Activated T-helper 17 cell treated with anti-CD3 and anti-CD28 coated beads, Interleukin-2, amount 50 U/mL, for 72 hours (primary cell): Measurements from ENCODE around the gene CD82. TPM values are rescaled to one million over a fixed set of nuclear protein-coding genes. Genes with fewer than 3 reads are reported as not detected.

Experiments
- ATAC-seq: fragments of 150-1000 bp; cut with Tn5 transposase; replicated peaks from 2 replicates; pipeline ENCODE4 v1.10.0; 2021; ENCODE audit warnings: mild to moderate bottlenecking, moderate library complexity
- H3K27ac Mint-ChIP-seq: one replicate; pipeline ENCODE4 v1.8.0; 2022; ENCODE audit warnings: mixed read lengths
- H3K27me3 Mint-ChIP-seq: one replicate; pipeline ENCODE4 v1.8.0; 2022; ENCODE audit warnings: mixed read lengths
- H3K36me3 Mint-ChIP-seq: one replicate; pipeline ENCODE4 v1.8.0; 2022; ENCODE audit warnings: low read depth, mild to moderate bottlenecking, mixed read lengths
- H3K4me1 Mint-ChIP-seq: one replicate; pipeline ENCODE4 v1.8.0; 2022; ENCODE audit warnings: mixed read lengths
- H3K4me3 Mint-ChIP-seq: one replicate; pipeline ENCODE4 v1.8.0; 2022; ENCODE audit warnings: mild to moderate bottlenecking, mixed read lengths
- H3K9me3 Mint-ChIP-seq: one replicate; pipeline ENCODE4 v1.8.0; 2022; ENCODE audit warnings: mixed read lengths
- total RNA-seq, 2 donors: library from RNA; stranded (reverse); gene quantifications; one replicate each; pipeline ENCODE4 v1.2.3, GENCODE V29; 2022

The CD82 gene, protein sequence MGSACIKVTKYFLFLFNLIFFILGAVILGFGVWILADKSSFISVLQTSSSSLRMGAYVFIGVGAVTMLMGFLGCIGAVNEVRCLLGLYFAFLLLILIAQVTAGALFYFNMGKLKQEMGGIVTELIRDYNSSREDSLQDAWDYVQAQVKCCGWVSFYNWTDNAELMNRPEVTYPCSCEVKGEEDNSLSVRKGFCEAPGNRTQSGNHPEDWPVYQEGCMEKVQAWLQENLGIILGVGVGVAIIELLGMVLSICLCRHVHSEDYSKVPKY
- total RNA-seq, result 100 to 1,000 TPM; 147 to 620 TPM

DNA sequence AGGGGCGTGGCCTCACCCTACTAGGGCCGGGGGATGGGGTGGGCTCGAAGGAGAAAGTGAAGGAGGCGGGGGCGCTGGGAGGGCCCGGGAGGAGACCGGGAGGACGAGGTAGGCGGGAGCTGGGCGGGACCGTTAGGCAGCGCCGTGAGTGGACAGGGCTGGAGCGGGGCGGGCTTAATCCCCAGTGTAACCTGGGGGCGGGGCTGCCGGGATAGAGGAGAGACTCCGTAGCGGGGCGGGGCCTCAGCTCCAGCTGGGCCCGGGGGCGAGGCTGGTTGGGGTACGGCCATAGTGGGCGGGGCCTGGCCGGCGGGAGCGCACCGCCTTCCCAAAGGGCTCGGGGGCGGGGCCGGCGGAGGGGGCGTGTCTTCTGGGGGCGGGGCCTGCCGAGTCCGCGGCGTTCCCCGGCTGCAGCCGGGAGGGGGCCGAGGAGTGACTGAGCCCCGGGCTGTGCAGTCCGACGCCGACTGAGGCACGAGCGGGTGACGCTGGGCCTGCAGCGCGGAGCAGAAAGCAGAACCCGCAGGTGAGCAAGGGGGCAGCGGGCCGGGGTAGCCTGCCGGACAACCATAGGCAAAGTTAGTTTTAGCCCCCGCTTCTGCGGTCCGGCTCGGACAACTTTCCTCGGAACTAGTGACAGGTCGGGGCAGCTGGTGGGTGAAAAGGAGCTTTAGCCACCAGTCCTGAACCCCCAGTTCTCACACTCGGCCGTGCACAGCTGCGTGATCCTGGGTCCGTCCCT, at the start of gene CD82:
Gene CD82, plus strand, starts transcription at position 453 of the 742 bp plus-strand sequence. CDS start 29,000 bp downstream, outside the sequence.
- H3K4me3 Mint-ChIP-seq, result peak within 1 kb of the TSS; percentile 91
- no peaks in the 10 kb centered on the region for H3K27me3 Mint-ChIP-seq
- peaks cover 19% of the 10 kb centered on the region for H3K4me1 Mint-ChIP-seq
- ATAC-seq, result peak; percentile 77
- H3K36me3 Mint-ChIP-seq, result peaks cover 49% of the 10 kb centered on the region
- H3K9me3 Mint-ChIP-seq, result no peaks in the 10 kb centered on the region
- peak within 1 kb of the TSS; percentile 93 for H3K27ac Mint-ChIP-seq

DNA sequence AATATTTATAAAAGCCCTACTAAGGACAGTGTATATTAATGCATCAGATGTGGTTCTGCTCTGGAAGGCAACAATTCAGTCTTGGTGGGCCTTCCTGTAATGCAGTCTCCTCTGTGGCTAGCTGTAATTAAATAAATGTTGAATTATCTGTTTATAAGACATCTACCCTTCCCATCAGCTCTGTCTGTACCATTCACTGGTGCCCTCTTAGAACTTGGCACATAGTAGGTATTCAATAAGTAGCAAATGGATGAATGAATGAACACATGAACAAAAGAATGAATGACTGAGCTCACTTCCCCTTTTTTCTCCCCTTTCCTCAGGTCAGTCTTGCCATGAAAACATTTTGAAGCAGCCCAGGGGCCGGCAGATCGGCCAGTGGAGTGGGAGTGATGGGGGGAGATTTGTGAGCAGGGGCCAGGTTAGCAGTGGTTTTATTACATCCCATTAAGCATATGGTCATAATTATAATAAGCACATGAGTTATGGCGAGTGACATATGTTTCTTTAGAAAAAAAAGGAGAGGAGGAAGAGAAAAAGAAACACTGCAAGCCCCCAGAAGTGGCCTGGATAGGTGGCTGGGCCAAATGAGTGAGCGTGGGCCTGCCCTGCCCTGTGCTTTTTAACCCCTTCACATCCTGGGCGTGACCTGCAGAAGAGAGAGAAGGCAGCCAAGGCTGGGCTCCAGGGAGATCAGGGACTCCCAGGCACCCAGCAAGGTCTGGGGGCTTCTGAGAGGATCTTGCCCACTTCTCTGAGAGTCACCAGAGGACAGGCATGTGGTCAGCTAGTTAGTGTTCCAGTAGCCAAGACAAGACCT, 48.6 kb upstream of the CD82 start:
- no peak overlapping the region for H3K27ac Mint-ChIP-seq
- no peaks in the 10 kb centered on the region for H3K36me3 Mint-ChIP-seq
- no peaks in the 10 kb centered on the region for H3K4me1 Mint-ChIP-seq
- peaks cover 25% of the 10 kb centered on the region for H3K27me3 Mint-ChIP-seq
- ATAC-seq, result no peak
- no peak overlapping the region for H3K4me3 Mint-ChIP-seq
- H3K9me3 Mint-ChIP-seq, result no peaks in the 10 kb centered on the region

- no peaks in the 10 kb centered on the region for H3K9me3 Mint-ChIP-seq
- ATAC-seq, result no peak
- no peak overlapping the region for H3K4me3 Mint-ChIP-seq
- H3K36me3 Mint-ChIP-seq, result no peaks in the 10 kb centered on the region
- H3K27me3 Mint-ChIP-seq, result peaks cover 28% of the 10 kb centered on the region
- H3K27ac Mint-ChIP-seq, result no peak overlapping the region
- no peaks in the 10 kb centered on the region for H3K4me1 Mint-ChIP-seq
Measured at GRCh38 chr11:44517541-44517940, 47.9 kb upstream of the CD82 start.

DNA sequence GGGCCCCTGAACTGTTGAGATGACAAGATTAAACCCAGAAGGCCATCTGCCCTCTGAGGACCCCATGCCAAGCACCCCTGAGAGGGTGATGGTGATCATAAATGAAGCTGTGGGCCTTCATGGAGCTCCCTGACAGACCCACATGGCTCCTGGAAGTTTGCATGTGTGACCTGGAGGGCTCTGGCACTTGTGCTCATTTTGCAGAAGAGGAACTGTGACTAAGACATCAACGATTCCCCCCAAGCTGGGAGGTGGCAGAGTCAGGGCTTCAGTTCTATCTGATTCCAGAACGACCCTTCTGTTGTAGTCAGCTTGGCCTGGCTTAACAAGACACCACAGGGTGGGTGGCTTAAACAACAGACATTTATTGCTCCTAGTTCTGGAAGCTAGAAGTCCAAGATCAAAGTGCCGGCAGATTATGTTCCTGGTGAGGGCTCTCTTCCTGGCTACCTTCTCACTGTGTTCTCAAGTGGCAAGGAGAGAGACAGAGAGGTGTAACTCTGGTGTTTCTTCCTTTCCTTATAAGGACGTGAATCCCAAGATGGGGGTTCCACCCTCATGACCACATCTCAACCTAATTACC, 46.4 kb upstream of the CD82 start:
- Mint-ChIP-seq H3K27ac (no peak overlapping the region), H3K36me3 (no peaks in the 10 kb centered on the region), H3K9me3 (no peaks in the 10 kb centered on the region), H3K4me1 (no peaks in the 10 kb centered on the region), H3K4me3 (no peak overlapping the region), H3K27me3 (peaks cover 27% of the 10 kb centered on the region)
- no peak for ATAC-seq

DNA sequence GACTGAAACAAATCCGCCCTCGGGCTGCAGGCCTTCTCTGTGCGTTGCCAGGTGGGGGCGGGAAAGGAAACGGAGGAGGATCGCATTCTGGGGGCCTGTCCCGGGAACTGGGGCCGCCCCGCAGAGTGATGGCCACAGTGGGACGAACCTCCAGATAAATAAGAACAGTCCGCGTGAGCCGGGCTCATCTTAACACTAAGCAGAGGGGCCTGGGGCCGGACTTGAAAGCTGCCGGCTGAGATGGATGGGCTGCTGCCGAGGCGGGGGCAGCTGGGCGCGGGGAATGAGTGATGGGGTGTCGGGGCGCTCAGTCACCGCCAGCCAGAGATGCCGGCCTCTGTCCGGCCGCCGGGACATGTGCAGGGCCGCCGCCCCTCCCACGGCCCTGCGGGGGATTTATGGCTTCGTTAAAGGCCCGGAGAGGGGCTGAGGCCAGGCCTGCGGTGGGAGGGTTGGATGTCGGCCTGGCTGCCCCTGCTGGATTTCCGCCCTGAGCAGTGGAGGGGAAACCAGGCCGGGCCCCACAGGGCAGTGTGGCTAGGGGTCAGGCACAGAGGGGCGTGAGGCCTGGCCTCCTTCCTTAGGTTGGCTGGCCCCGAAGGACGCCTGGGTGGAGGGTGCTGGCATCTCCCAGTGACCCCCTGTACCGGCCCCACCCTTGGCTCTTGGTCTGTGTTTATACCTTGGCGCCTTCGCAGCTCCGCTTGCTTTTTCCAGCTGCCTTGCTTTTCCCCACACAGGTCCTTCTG, 45.3 kb upstream of the CD82 start:
- H3K9me3 Mint-ChIP-seq, result no peaks in the 10 kb centered on the region
- no peak overlapping the region for H3K27ac Mint-ChIP-seq
- no peaks in the 10 kb centered on the region for H3K36me3 Mint-ChIP-seq
- H3K4me3 Mint-ChIP-seq, result no peak overlapping the region
- H3K27me3 Mint-ChIP-seq, result peaks cover 27% of the 10 kb centered on the region
- no peak for ATAC-seq
- no peaks in the 10 kb centered on the region for H3K4me1 Mint-ChIP-seq

- H3K4me3 Mint-ChIP-seq, result no peak overlapping the region
- no peak for ATAC-seq
- H3K4me1 Mint-ChIP-seq, result no peaks in the 10 kb centered on the region
- H3K27ac Mint-ChIP-seq, result no peak overlapping the region
- H3K36me3 Mint-ChIP-seq, result no peaks in the 10 kb centered on the region
- H3K9me3 Mint-ChIP-seq, result no peaks in the 10 kb centered on the region
- H3K27me3 Mint-ChIP-seq, result peaks cover 27% of the 10 kb centered on the region
Measured at GRCh38 chr11:44521148-44521547, 44.3 kb upstream of the CD82 start.

DNA sequence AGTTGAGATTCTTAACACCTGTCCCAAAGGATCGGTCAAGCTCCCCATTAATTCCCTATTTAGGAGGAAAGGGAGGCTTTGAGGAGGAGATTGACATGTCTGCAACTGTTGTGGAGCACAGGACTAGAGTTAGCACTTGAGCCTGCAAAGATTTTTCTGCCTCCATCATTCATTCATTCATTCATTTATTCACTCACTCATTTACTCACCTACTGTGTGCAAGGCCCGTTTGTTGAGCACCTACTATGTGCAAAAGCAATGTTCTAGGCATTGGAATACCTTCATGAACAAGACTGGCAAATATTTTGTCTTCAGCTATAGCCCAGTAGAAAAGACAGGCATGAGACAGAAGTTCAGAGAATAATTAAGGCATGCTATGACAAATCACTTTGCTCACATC, 43.2 kb upstream of the CD82 start:
- no peak overlapping the region for H3K27ac Mint-ChIP-seq

GRCh38 chr11:44524346-44524745, 41.1 kb upstream of the CD82 start:
- Mint-ChIP-seq H3K4me1 (no peaks in the 10 kb centered on the region), H3K27ac (no peak overlapping the region), H3K27me3 (peaks cover 21% of the 10 kb centered on the region), H3K36me3 (no peaks in the 10 kb centered on the region), H3K4me3 (no peak overlapping the region), H3K9me3 (no peaks in the 10 kb centered on the region)
- no peak for ATAC-seq

More for the DNA sequence above, 43.2 kb upstream of the CD82 start:
- peaks cover 29% of the 10 kb centered on the region for H3K27me3 Mint-ChIP-seq
- H3K4me1 Mint-ChIP-seq, result no peaks in the 10 kb centered on the region
- no peak for ATAC-seq
- H3K36me3 Mint-ChIP-seq, result no peaks in the 10 kb centered on the region
- H3K9me3 Mint-ChIP-seq, result no peaks in the 10 kb centered on the region
- no peak overlapping the region for H3K4me3 Mint-ChIP-seq

- Mint-ChIP-seq H3K9me3 (no peaks in the 10 kb centered on the region), H3K4me3 (no peak overlapping the region), H3K27ac (no peak overlapping the region), H3K27me3 (peaks cover 21% of the 10 kb centered on the region), H3K36me3 (no peaks in the 10 kb centered on the region), H3K4me1 (peaks cover 1% of the 10 kb centered on the region)
- no peak for ATAC-seq
Measured at GRCh38 chr11:44524751-44525201, 40.7 kb upstream of the CD82 start.

GRCh38 chr11:44525473-44526252, 39.8 kb upstream of the CD82 start:
- Mint-ChIP-seq H3K27me3 (peaks cover 19% of the 10 kb centered on the region), H3K27ac (no peak overlapping the region), H3K9me3 (no peaks in the 10 kb centered on the region), H3K4me3 (no peak overlapping the region), H3K36me3 (no peaks in the 10 kb centered on the region), H3K4me1 (peaks cover 7% of the 10 kb centered on the region)
- ATAC-seq, result no peak

GRCh38 chr11:44526438-44526837, 39.0 kb upstream of the CD82 start:
- H3K4me3 Mint-ChIP-seq, result no peak overlapping the region
- H3K27me3 Mint-ChIP-seq, result peaks cover 13% of the 10 kb centered on the region
- H3K9me3 Mint-ChIP-seq, result no peaks in the 10 kb centered on the region
- no peak overlapping the region for H3K27ac Mint-ChIP-seq
- H3K4me1 Mint-ChIP-seq, result peaks cover 15% of the 10 kb centered on the region
- ATAC-seq, result no peak
- no peaks in the 10 kb centered on the region for H3K36me3 Mint-ChIP-seq

GRCh38 chr11:44527476-44527875, 38.0 kb upstream of the CD82 start:
- H3K4me1 Mint-ChIP-seq, result peaks cover 18% of the 10 kb centered on the region
- H3K4me3 Mint-ChIP-seq, result no peak overlapping the region
- H3K9me3 Mint-ChIP-seq, result no peaks in the 10 kb centered on the region
- peak overlapping the region; percentile 36 for H3K27ac Mint-ChIP-seq
- ATAC-seq, result no peak
- H3K36me3 Mint-ChIP-seq, result no peaks in the 10 kb centered on the region
- peaks cover 7% of the 10 kb centered on the region for H3K27me3 Mint-ChIP-seq

DNA sequence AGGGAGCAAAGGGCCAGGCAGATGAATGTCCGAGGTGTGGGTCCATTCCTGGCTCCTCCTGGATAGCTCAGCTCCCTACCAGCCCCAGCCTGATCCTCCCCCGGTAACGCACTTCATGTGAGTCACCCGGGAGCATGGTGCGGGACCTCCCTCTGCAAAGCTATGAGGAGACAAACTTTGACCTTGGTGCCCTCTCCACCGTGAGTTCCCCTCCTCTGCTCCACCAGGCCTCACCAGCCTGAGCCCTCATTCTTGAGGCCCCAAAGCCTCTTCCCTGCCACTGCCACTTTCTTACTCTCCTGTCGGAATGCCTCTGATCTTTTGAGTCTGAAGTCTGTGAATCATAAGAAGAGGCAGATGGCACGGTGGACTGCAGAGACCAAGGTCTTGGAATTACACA, 37.4 kb upstream of the CD82 start:
- no peak for ATAC-seq
- peaks cover 18% of the 10 kb centered on the region for H3K4me1 Mint-ChIP-seq
- no peaks in the 10 kb centered on the region for H3K36me3 Mint-ChIP-seq
- H3K4me3 Mint-ChIP-seq, result no peak overlapping the region
- H3K27ac Mint-ChIP-seq, result no peak overlapping the region
- H3K9me3 Mint-ChIP-seq, result no peaks in the 10 kb centered on the region
- H3K27me3 Mint-ChIP-seq, result peaks cover 2% of the 10 kb centered on the region
